ENCODE results near the gene PTPN4. TPM values are rescaled to one million over a fixed set of nuclear protein-coding genes. Genes with fewer than 3 reads are reported as not detected.

The PTPN4 gene
- total RNA-seq, 1 experiment from 2014 or later = 80.5 TPM

GRCh38 chr2:119910566-119910965 is 150.8 kb downstream of the PTPN4 start:
- WGBS (ENCODE audit: extremely low coverage, insufficient read length, low lambda C conversion rate) = no CpG with 5 or more reads among the region's 2 CpGs
- no peaks in the 10 kb centered on the region for H3K4me1 Mint-ChIP-seq

More at GRCh38 chr2:119910566-119910965, 150.8 kb downstream of the PTPN4 start:
- Histone ChIP-seq H3K9ac (ENCODE audit: extremely low read depth, insufficient read length, low read length) (no peak overlapping the region), H3K23me2 (ENCODE audit: insufficient read length, low read depth, low read length, poor library complexity, severe bottlenecking) (no peaks in the 10 kb centered on the region), H3K23ac (ENCODE audit: insufficient read length, low read depth, low read length) (no peak overlapping the region), H3K4me1 (ENCODE audit: insufficient read depth, low read length) (no peaks in the 10 kb centered on the region), H3K18ac (ENCODE audit: insufficient read length, low read depth, low read length) (no peak overlapping the region), H3K9me3 (ENCODE audit: control insufficient read depth, low read depth, low read length) (no peaks in the 10 kb centered on the region), H4K91ac (ENCODE audit: insufficient read length, low read depth, low read length) (no peak overlapping the region), H4K5ac (ENCODE audit: insufficient read length, low read depth, low read length) (no peak overlapping the region), H3K27me3 (ENCODE audit: insufficient read depth, low read length) (no peaks in the 10 kb centered on the region), H4K20me1 (ENCODE audit: control insufficient read depth, insufficient read depth, insufficient read length) (no peaks in the 10 kb centered on the region), H3K4me2 (ENCODE audit: insufficient read depth, insufficient read length, low read length) (no peak overlapping the region), H4K8ac (replicated peaks; ENCODE audit: insufficient read length, low read depth, low read length) (no peak overlapping the region), H2BK12ac (ENCODE audit: insufficient read length, low read depth, low read length) (no peak overlapping the region), H3K79me2 (ENCODE audit: insufficient read depth, low read length) (no peaks in the 10 kb centered on the region), H2AK5ac (ENCODE audit: insufficient read length, low read length) (no peak overlapping the region), H2BK120ac (ENCODE audit: low read depth, low read length, poor library complexity, severe bottlenecking) (no peak overlapping the region), H2BK20ac (ENCODE audit: low read depth, low read length, poor library complexity, severe bottlenecking) (no peak overlapping the region), H3K56ac (ENCODE audit: insufficient read length, low read depth, low read length) (no peak overlapping the region), H3T11ph (ENCODE audit: low read length) (no peak overlapping the region), H2BK5ac (ENCODE audit: insufficient read length, low read length) (no peak overlapping the region), H3K79me1 (ENCODE audit: insufficient read depth, low read depth, low read length, poor library complexity, severe bottlenecking) (no peaks in the 10 kb centered on the region), H3K27ac (ENCODE audit: insufficient read length, low read depth, low read length) (no peak overlapping the region), H2AFZ (ENCODE audit: low read length) (no peak overlapping the region), H3K14ac (ENCODE audit: insufficient read depth, low read length) (no peak overlapping the region), H3K4ac (ENCODE audit: low read depth, low read length) (no peak overlapping the region), H2BK15ac (ENCODE audit: low read depth, low read length) (no peak overlapping the region)
- DNase-seq = no peak
- peaks cover 19 to 41% (median 38%) of the 10 kb centered on the region in 3 experiments for H3K36me3 Mint-ChIP-seq (ENCODE audit: insufficient read depth in 1 of 3, low read depth in 3 of 3)
- no peaks in the 10 kb centered on the region; a peak in 1 of 5 replicates for H3K9me3 Mint-ChIP-seq
- H3K27ac Mint-ChIP-seq = no peak overlapping the region
- TF ChIP-seq, protein P1, sequence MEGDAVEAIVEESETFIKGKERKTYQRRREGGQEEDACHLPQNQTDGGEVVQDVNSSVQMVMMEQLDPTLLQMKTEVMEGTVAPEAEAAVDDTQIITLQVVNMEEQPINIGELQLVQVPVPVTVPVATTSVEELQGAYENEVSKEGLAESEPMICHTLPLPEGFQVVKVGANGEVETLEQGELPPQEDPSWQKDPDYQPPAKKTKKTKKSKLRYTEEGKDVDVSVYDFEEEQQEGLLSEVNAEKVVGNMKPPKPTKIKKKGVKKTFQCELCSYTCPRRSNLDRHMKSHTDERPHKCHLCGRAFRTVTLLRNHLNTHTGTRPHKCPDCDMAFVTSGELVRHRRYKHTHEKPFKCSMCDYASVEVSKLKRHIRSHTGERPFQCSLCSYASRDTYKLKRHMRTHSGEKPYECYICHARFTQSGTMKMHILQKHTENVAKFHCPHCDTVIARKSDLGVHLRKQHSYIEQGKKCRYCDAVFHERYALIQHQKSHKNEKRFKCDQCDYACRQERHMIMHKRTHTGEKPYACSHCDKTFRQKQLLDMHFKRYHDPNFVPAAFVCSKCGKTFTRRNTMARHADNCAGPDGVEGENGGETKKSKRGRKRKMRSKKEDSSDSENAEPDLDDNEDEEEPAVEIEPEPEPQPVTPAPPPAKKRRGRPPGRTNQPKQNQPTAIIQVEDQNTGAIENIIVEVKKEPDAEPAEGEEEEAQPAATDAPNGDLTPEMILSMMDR (conservative IDR thresholded peaks at IDR 0.05) = no peak
- H3K4me3 Mint-ChIP-seq = no peak overlapping the region
- H3K27me3 Mint-ChIP-seq (ENCODE audit: low read depth) = no peaks in the 10 kb centered on the region
